HG02973 (cell line): ENCODE data around the gene ORMDL2.
"Not testable (repeated sequence)": the region's sequence is repeated elsewhere in the genome, so short reads cannot be mapped to it uniquely, and the experiment has no call there.

Source experiments
- ATAC-seq: cut with Tn5 transposase; IDR thresholded peaks from one replicate; pipeline ENCODE4 v1.9.1; 2021; ENCODE audit warnings: moderate library complexity; ENCODE audit not compliant: unreplicated experiment

Gene ORMDL2

DNA sequence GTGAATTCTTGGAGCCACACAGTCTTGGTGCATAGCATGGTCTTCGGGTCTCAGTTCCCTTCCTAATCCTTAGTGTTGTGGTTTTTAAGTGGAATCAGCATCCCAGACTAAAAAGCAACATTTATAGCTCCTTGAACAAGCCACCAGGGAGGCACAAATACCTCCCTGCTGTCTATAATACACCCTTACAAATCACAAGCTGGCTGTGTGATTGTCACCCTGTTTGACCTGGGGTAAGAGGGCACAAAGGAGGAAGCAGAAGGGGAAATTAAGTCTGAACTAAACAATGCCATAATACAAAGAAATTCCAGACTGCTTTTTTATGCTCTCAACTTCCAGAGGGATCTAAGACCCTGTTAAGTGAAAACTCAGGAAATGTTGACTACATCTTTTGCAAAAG is 32.6 kb downstream of the ORMDL2 start:
- ATAC-seq: no peak

DNA sequence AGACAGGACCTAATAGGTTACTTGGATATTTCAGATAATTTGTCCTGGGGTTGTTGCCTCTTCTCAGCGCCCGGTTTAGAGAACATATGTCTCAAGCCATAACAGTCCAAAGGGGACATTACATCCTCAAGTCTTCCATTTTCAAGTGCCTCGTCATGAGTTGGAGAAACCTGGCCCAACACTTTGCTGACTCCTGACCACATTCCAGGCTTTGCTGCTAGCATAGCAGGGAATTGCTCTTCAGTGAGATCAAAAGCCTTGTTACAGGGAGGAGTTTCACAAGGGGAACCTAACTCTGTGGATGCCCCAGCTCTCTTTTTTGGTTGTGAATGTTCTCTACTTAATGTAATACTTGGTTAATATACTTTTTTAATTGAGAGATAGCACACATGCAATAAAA is 33.1 kb downstream of the ORMDL2 start:
- no peak for ATAC-seq

DNA sequence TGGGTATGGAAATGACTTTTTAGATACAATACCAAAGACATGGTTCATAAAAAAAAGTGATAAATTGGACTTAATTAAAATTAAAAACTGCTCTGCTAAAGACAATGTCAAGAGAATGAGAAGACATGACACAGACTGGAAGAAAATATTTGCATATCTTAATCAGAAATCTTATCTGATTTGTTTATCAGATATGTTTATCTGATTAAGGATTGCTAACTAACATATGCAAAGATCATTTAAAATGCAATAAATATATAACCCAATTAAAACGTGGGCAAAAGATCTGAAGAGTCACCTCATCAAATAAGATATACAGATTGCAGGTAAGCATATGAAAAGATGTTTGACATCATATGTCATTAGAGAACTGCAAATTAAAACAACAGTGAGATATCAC is 34.9 kb downstream of the ORMDL2 start:
- ATAC-seq: no peak

- no peak for ATAC-seq
These were observed 43.6 kb downstream of the ORMDL2 start for GRCh38 chr12:55861396-55861795.

- ATAC-seq: no peak
These were observed 44.0 kb downstream of the ORMDL2 start for GRCh38 chr12:55861871-55862270.

GRCh38 chr12:55862286-55862685 is 44.4 kb downstream of the ORMDL2 start:
- no peak for ATAC-seq

- not testable (repeated sequence) for ATAC-seq
These were observed 45.1 kb downstream of the ORMDL2 start for GRCh38 chr12:55862931-55863330.

DNA sequence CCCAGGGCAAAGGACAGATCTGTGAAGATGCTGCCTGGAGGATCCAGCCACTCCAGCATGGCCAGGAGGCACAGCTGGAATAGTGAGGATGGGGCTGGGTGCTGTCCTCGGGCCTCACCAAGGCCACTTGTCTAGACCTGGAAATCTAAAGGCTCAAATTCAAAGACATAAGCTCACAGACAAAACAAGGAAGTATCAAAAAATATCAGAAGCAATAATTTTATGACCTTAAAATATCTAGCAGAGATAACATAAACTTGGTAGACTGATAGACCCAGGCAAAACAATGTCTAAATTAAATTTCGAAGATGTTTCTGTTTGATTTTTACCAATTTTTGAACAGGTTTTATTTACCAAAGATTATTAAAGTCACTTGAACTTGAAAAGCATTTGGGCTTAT is 47.5 kb downstream of the ORMDL2 start:
- ATAC-seq: no peak

- not testable (repeated sequence) for ATAC-seq
These were observed 48.7 kb downstream of the ORMDL2 start for GRCh38 chr12:55866454-55867004.
